ELR (cell line): Measurements from ENCODE around the gene CRLF1.
"Not testable (repeated sequence)": the region's sequence is repeated elsewhere in the genome, so short reads cannot be mapped to it uniquely, and the experiment has no call there.

Experiments used
- DNase-seq: peaks from one replicate; pipeline ENCODE4 v3.0.0-alpha.2; 2015; ENCODE audit warnings: low read depth

CRLF1 gene

GRCh38 chr19:18608805-18609716, 2.5 kb upstream of the CRLF1 start:
- no peak for DNase-seq

DNA sequence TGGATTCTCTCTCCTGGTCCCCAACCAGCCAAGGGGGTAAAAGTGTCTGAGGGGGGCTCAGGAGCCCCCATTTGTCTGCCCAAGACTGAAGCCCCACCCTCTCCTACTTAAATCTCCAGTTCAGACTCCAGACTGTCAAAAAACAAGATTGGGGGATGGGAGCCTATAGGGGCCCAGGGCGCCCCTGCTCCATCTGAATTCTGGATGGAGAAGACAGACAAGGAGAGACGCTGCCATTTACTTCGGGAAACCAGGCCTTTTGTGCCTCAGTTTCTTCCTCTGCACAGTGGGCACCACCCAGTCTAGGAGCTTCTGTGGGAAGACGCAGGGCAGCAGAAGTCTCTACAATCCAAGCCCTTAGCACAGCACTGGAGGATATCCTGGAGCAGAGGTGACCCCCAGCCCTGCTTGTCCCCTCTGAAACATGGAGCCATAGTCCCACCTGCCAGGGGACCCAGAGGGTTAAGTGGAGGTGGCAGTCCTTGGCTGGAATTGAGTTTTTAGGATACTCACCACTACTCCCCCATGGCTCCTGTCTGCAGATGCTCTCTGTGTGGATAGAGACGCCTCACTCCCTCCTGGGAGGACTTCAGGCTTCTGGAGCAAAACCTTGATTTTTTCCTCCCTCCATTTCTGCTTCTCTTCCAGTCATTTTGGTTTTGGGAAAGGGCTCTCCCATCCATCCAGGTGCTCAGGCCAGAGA, 1.7 kb upstream of the CRLF1 start:
- DNase-seq = no peak

GRCh38 chr19:18607226-18608101, 865 bp upstream of the CRLF1 start:
- peak; percentile 22 for DNase-seq

DNA sequence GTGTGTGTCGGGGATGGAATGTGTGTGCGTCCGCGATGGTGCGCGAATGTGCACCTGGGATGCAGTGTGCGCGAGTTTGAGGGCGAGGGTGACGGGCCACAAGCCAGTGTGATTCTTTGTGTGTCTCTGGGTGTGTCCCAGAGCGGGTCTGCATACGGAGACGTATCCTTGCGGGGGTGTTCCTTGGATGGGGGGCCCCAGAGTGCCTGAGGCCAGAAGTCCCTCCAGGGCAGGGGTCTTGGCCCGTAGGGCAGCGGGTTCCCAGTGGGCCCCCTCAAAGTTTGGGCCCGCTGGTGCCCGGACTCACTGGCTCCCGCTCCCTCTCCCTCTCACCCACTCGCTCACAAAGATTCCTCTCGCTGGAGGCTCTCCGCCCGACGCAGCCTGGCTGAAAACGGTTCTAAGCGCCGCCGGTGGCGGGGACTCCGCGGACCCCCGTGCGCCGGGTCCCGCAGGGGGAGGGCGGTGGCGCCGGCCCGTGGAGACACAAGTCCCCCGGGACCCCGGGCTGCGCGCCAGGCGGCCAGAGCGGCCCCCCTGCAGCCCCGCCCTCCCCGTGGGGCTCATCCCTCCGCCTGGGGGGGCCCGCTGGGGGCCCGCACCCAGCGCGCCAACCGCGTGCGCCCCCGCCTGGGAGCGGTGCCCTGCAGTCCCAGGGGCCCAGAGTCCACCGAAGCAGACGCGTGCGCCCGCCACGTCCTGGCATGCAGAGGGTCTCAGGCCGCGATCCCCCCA, 886 bp downstream of the CRLF1 start:
- DNase-seq = no peak

- DNase-seq = no peak
Observed at GRCh38 chr19:18605196-18605545, 1.4 kb downstream of the CRLF1 start.

DNA sequence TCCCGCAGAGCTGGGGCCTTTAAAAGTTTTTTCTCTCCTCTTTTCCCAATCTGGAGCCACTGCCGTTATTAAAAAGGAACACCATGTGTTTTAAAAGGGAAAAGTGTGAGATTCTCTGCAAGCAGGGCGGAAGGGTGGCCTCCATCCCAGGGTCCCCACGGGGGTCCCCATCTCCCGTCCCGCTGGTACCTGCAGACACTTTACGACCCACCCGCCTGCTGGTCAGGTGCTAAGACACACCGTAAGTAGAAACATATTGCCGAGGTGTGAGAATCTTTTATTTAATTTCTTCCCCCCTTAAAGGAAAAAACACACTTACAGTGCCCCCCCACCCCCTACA, 1.8 kb downstream of the CRLF1 start:
- no peak for DNase-seq

DNA sequence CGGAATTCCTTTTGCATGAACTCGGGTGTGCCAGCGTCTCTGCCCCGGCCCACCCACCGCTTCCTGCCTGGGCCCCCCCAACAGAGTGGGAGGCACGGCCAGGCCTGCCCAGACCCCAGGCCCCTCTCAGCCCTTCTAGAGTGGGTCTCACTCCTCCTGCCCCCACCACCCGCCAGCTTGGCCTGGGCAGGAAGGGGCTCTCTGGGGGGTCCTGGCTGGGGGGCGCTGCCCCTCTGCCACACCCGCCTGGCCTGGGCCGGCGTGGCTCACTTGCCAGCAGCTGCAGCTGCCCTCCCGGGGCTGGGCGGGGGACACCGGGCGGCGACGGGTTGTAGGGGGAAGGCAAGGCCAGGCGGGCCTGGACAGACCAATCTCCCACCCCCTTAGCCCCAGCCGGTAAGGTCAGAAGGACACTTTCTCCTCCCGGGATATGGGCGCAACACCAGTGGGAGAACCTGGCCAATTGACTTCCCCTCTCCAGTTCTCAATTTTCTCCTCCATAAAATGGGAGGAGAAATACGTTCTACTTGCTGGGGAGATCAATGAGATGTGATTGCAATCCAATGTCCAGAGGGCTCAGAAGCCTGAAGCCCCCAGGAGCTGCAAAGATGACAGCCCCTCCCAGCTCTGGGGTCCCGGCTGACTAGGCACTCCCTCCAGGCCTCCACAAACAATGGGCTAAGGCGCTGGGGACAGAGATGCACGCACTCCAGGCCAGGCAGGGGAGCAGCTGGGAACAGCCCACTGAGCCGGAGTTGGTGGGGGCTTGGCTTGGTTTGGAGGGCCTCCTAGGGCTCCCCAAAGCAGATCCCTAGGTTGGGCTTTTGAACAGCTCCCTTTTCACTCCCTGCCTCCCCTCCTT, 2.4 kb downstream of the CRLF1 start:
- DNase-seq = no peak

DNA sequence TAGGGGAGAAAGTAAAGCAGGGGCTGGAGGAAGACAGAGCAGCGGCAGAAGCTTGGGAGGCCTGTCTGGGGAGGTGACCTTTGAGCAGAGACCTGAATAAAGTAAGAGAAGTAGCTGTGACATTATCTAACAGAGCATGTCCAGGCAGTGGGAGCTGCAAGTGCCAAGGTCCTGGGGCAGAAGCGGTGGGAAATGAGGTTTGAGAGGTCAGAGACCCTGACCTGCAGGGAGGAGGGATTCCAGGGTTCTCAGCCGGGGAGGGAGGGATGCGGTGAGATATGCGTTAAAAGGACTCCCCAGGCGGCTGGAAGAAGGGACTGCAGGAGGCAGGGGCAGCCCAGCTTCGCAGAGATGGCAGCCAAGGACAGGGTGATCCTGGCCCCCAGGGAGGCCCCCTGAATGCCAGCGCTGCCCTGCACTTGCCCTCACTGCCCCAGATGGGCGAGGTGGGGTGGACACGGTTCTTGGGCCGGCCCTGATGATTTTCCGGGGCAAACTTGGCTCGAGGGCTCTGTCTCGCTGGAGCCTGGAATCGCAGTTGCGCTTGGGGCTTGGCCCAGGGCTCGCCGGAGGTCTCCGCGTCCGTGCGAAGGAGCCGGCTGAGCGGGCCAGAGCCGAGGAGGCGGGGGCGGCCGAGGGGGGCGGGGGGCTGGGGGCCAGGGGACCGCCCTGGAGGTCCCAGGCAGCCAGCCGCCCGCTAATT, 3.2 kb downstream of the CRLF1 start:
- DNase-seq = peak; percentile 38

DNA sequence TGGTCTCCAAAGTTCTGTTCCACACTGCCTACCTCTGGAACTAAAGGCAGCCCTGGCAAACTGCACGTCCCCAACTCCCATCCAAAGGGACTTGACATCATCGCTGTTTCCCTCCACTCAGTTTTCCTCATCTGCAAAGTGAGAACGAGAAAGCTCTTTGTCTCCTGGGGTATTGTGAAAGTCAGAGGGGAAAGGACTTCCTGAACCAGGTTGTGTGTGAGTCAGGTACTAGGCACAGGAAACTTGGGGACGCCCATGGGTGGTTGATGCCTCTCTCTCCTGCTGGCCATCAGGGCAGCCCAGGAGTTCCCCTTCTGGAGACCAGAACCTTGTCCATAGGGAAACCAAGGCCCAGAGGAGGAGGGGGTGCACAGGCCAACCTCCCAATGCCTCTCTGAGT, 4.7 kb downstream of the CRLF1 start:
- DNase-seq = no peak

- not testable (repeated sequence) for DNase-seq
Observed at GRCh38 chr19:18600692-18601397, 5.8 kb downstream of the CRLF1 start.

DNA sequence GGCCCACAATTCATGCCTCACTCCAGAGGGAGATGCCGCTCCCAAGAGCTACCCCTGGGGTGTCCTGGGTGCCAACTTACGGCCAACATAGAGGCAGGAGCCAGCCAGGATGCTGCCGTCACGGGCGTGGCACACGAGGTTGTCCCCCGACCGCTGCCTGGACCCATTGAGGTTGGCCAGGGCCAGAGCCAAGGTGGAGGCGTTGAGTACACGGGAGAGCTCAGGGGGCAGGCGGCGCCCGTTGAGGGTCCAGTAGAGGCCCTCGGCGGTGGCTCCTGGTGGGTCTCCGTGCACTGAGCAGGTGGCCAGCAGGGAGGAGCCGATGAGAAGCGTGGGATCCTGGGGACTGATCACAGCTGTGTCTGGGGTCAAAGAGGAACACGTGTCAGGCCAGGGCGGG, 7.1 kb downstream of the CRLF1 start:
- DNase-seq = no peak

DNA sequence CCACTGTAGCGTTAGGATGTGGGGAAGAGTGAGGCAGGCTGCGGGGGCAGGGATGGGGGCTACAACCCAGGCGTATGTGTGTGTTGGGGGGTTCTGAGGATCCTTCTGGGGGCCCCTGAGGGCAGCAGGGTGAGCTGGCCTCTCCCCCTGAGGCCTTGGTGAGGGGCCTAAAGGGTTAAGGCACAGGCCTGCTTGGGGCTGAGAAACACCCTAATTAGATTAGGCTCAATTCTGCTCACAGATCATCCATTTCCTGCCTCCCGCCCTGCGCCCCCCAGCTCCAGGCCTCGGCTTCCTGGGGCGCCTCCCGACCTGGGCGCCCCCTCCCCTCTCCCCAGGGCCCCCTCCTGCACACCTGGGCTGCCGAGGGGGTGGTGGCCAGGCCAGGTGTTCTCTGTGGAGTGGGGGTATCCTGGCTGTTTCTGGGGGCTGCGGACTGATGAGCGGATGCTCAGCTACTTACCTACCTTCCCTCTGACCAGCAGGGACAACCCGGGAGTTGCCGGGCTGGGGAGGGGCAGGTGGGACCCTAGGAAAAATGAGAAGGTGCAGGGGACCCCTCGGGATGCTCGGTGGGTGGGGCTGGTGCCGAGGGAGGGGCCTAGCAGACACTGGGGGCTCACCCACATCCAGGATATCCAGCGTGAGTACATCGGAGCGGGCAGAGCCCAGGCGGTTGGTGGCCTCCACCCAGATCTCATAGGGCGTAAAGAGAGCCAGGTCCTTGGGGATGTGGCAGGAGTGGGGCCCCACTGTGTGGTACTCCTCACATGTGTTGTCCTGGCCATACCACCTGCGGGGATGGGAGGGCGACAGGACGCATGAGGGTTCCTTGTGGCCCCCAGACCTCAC, 8.6 kb downstream of the CRLF1 start:
- no peak for DNase-seq

DNA sequence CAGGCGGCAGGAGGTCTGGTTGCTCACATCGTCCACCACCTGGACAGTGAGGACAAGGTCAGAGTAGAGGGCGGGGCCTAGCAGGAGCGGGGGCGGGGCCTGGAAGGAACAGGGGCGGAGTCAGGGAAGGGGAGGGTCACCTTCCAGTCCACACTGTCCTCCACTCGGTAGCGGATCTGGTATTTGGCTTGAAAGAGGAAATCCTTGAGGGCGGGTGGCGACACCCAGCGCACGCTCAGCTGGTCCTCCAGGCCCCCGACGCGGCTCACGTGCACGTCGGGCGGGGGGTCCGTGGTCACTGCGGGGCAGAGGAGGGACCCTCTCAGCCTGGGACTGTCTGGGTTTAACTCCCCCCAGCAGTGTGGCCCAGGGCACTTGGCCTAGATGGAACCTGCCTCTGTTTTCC, 9.8 kb downstream of the CRLF1 start:
- peak; percentile 42 for DNase-seq

DNA sequence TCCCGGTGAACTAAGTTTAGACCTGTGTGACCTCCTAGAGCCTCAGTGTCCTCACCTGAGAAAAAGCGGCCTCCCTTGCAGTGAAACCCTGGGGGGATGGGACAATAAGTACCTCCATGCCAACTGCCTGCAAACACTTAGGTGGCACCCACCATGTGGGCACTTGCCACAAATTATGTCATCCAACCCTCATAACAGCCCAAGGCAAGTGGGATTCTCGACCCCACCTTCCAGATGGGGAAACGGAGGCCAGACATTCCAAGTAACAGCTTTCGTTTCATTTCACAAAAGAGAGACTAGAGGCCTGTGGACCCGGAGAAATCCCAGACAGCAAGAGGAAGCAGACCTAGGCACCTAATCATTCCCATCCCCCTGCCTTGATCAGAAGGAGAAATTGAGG, 11.1 kb downstream of the CRLF1 start:
- no peak for DNase-seq

DNA sequence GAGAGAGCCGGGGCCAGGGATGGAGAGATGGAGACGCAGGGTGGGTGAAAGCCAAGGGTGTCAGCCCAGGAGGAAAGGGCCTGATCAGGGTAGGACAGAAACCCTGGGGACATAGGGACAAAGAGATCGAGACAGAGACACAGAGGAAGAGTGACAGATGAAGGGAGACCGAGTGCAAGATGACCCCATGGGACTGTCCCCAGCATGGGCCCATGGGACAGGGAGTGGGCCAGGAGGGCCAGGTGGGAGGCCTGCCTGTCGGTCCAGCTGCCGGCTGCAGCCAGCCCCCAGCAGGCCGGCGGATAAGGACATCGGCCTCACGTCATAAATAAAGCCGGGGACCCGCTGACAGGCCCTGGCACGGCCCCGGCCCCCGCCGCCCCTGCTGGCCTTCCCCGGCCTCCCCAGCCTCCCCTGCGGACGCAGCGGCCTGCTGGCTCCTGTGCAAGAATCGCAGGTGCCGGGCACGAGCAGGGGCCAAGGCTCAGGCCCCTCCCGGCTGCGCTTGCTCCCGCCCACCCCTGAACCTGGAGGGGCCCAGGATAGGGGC, 11.7 kb downstream of the CRLF1 start:
- DNase-seq = no peak

- DNase-seq = peak; percentile 82
Observed at GRCh38 chr19:18594096-18594823, 12.3 kb downstream of the CRLF1 start.

DNA sequence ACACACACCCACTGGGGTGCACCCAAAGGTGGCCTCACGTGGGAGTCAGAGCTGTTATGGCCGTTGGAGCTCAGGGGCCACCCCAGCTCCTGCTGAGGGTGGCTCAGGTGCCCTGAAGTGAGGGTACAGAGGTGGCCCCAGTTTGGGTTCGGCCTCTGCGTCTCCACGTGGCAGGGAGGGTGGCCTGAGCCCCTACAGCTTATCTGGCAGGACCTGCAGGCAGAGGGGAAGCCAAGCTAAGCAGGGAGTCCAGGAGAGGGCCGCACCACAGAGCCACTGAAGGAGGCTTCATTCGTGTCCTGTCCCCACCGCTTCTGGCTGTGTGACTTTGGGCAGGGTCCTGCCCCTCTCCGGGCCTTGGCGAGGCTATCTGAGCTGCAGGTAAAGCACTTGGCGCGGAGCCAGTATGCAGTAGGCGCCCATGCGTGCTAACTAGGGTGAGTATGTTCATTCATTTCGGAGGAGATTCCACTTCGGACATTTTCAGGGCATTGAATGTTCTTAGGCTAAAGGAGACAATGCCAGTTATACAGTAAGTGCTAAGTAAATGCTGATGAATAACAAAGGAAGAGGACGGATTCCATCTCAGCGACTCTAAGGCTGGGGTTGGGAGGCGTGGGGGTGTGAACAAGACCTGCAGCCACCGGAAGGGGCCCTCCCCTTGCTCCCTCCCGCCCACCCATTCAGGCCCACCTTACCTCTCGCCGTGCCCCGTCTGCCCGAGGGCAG, 13.1 kb downstream of the CRLF1 start:
- DNase-seq = no peak
